PC-3 (cell line): ENCODE data around the gene ABHD3.

Experiments
- EZH2 ChIP-seq: fragments of 300-600 bp; sonication (generic); IDR thresholded peaks from one replicate; pipeline ENCODE4 v1.6.1; 2017; ENCODE audit warnings: antibody characterized with exemption, mild to moderate bottlenecking, low read length; ENCODE audit not compliant: unreplicated experiment
- EZH2phosphoT487 ChIP-seq: fragments of 300-600 bp; sonication (generic); IDR thresholded peaks from 2 replicates; pipeline ENCODE4 v1.6.1; 2018; ENCODE audit warnings: mild to moderate bottlenecking, antibody characterized with exemption, low read length, borderline replicate concordance
- TF ChIP-seq, protein P1 (sequence below): fragments of 300-600 bp; sonication (generic); conservative IDR thresholded peaks from 2 replicates; pipeline ENCODE4 v1.5.1; 2017; ENCODE audit warnings: antibody characterized with exemption, low read depth, mild to moderate bottlenecking, low read length

GRCh38 chr18:21747764-21748693 is 43.5 kb upstream of the ABHD3 start:
- TF ChIP-seq, protein P1, sequence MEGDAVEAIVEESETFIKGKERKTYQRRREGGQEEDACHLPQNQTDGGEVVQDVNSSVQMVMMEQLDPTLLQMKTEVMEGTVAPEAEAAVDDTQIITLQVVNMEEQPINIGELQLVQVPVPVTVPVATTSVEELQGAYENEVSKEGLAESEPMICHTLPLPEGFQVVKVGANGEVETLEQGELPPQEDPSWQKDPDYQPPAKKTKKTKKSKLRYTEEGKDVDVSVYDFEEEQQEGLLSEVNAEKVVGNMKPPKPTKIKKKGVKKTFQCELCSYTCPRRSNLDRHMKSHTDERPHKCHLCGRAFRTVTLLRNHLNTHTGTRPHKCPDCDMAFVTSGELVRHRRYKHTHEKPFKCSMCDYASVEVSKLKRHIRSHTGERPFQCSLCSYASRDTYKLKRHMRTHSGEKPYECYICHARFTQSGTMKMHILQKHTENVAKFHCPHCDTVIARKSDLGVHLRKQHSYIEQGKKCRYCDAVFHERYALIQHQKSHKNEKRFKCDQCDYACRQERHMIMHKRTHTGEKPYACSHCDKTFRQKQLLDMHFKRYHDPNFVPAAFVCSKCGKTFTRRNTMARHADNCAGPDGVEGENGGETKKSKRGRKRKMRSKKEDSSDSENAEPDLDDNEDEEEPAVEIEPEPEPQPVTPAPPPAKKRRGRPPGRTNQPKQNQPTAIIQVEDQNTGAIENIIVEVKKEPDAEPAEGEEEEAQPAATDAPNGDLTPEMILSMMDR, result no peak
- TF ChIP-seq EZH2 (no peak), EZH2phosphoT487 (no peak)
